Measurements from ENCODE around the gene INPPL1. TPM values are rescaled to one million over a fixed set of nuclear protein-coding genes. Genes with fewer than 3 reads are reported as not detected.

INPPL1 gene
- polyA plus RNA-seq, 2 donors = 28.9 to 88.1 TPM

DNA sequence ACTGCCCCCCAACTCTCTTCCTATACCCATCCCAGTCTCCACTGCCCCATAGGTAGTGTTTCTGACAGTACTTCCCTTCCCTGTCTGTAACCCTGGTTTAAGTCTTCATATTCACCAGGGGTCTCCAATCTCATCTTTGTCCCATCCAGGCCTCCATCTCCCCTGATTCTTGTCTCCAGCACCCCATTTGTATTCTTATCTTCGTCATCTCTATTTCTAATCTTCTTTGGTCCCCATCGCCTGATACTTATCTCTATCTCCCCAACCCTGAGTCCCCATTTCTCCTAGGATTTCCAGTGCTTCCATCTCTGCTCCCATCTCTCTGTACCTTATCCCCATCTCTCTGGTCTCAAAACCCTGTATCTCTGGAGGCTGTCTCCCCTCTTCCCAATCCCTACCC is 17.6 kb downstream of the INPPL1 start:
- no peaks in the 10 kb centered on the region for H3K9me3 ChIP-seq (ENCODE audit: control insufficient read depth in 2 of 2, insufficient read depth in 1 of 2, low read depth in 1 of 2, low read length in 1 of 2)
- no peak overlapping the region for H3K4me3 ChIP-seq (ENCODE audit: low read depth in 1 of 2, low read length in 2 of 2)
- peaks cover 0 to 6% of the 10 kb centered on the region in 2 donors for H3K36me3 ChIP-seq (ENCODE audit: control insufficient read depth in 2 of 2, insufficient read depth in 2 of 2, low read length in 1 of 2)
- 98% methylated on average over 2 of the region's 2 CpGs for WGBS, 2 donors
- H3K27me3 ChIP-seq (ENCODE audit: control insufficient read depth in 1 of 2, insufficient read depth in 2 of 2, low read length in 2 of 2) = peaks cover 0 to 17% of the 10 kb centered on the region in 2 donors
- H3K4me1 ChIP-seq (ENCODE audit: control insufficient read depth in 2 of 2, insufficient read depth in 2 of 2, low read length in 1 of 2) = peaks cover 3 to 20% of the 10 kb centered on the region in 2 donors
- no peak overlapping the region for H3K27ac ChIP-seq (ENCODE audit: low read depth in 2 of 2, low read length in 1 of 2)

DNA sequence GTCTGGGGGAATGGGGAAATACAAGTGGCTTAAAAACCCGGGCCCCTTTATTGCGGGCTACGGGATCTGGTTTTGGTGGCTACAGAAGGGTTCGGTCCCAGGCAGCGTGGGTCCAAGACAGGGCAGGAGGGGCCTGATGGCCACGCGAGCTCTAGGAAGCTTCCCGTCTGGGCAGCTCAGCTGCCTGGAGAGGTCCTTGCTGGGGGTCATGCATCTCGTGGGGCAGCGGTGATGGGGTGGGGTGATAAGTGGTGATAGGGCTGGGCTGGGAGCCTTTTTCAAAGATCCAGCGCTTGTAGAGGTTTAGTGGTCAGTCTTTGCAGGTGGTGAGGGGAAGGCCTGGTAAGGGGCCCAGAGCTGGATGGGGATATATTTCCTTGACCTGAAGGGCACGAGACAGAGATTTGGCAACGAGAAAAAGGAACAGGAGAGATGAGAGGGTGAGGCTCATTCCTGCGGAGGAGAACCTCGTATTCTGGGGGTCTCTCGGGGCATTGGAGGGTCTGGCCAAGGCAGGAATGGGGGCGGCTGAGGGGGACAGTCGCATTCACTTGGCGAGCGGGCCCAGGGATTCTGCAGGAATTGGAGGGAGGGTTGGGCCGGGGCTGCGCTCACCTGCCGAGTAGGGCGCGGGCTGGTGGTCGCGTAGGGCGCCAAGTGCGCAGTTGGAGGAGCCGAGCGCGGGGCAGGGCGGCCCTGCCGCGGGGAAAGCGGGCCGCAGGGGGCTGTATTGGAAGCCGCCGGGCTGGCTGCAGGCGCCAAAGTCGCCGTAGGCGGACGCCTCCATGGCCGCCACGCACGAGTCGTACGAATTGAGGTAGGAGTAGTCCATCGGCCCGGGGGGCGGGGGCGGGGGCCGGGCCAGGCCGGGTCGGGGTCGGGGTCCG is 18.8 kb downstream of the INPPL1 start:
- 30 to 46% methylated on average over 32 to 58 of the region's 58 CpGs for WGBS, 2 donors
- H3K27ac ChIP-seq (ENCODE audit: low read depth in 2 of 2, low read length in 1 of 2) = no peak overlapping the region
- H3K27me3 ChIP-seq (ENCODE audit: control insufficient read depth in 1 of 2, insufficient read depth in 2 of 2, low read length in 2 of 2) = peaks cover 0 to 17% of the 10 kb centered on the region in 2 donors
- no peaks in the 10 kb centered on the region for H3K36me3 ChIP-seq (ENCODE audit: control insufficient read depth in 2 of 2, insufficient read depth in 2 of 2, low read length in 1 of 2)
- peaks cover 3 to 12% of the 10 kb centered on the region in 2 donors for H3K4me1 ChIP-seq (ENCODE audit: control insufficient read depth in 2 of 2, insufficient read depth in 2 of 2, low read length in 1 of 2)
- H3K4me3 ChIP-seq (ENCODE audit: low read depth in 1 of 2, low read length in 2 of 2) = peak overlapping the region in 1 of 2 donors; percentile 5
- H3K9me3 ChIP-seq (ENCODE audit: control insufficient read depth in 2 of 2, insufficient read depth in 1 of 2, low read depth in 1 of 2, low read length in 1 of 2) = no peaks in the 10 kb centered on the region

DNA sequence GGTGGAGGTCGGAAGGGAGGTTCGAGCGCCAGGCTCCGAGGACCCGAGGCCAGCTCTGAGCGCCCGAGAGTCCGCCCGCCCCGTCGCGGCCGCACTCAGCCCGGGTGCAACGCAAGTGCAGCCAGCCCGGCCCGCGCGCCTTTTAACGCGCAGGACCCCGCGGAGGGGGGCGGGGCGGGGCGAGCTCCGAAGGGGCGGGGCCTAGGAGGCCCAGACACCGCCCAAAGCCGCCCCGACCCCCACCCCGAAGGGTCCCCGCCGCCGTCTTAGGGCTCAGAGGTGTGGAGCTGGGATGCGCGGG is 19.4 kb downstream of the INPPL1 start, which contains the start of gene PHOX2A:
TSS of gene PHOX2A (minus strand) at position 117 of the 301 bp plus-strand sequence. CDS start 172 bp downstream, outside the sequence.
- 3 to 6% methylated on average over 30 to 37 of the region's 37 CpGs for WGBS, 2 donors
- no peaks in the 10 kb centered on the region for H3K9me3 ChIP-seq (ENCODE audit: control insufficient read depth in 2 of 2, insufficient read depth in 1 of 2, low read depth in 1 of 2, low read length in 1 of 2)
- peaks cover 3 to 12% of the 10 kb centered on the region in 2 donors for H3K4me1 ChIP-seq (ENCODE audit: control insufficient read depth in 2 of 2, insufficient read depth in 2 of 2, low read length in 1 of 2)
- no peak within 1 kb of the TSS for H3K27ac ChIP-seq (ENCODE audit: low read depth in 2 of 2, low read length in 1 of 2)
- H3K36me3 ChIP-seq (ENCODE audit: control insufficient read depth in 2 of 2, insufficient read depth in 2 of 2, low read length in 1 of 2) = no peaks in the 10 kb centered on the region
- peak within 1 kb of the TSS in 1 of 2 donors; percentile 5 for H3K4me3 ChIP-seq (ENCODE audit: low read depth in 1 of 2, low read length in 2 of 2)
- H3K27me3 ChIP-seq (ENCODE audit: control insufficient read depth in 1 of 2, insufficient read depth in 2 of 2, low read length in 2 of 2) = peaks cover 0 to 17% of the 10 kb centered on the region in 2 donors

DNA sequence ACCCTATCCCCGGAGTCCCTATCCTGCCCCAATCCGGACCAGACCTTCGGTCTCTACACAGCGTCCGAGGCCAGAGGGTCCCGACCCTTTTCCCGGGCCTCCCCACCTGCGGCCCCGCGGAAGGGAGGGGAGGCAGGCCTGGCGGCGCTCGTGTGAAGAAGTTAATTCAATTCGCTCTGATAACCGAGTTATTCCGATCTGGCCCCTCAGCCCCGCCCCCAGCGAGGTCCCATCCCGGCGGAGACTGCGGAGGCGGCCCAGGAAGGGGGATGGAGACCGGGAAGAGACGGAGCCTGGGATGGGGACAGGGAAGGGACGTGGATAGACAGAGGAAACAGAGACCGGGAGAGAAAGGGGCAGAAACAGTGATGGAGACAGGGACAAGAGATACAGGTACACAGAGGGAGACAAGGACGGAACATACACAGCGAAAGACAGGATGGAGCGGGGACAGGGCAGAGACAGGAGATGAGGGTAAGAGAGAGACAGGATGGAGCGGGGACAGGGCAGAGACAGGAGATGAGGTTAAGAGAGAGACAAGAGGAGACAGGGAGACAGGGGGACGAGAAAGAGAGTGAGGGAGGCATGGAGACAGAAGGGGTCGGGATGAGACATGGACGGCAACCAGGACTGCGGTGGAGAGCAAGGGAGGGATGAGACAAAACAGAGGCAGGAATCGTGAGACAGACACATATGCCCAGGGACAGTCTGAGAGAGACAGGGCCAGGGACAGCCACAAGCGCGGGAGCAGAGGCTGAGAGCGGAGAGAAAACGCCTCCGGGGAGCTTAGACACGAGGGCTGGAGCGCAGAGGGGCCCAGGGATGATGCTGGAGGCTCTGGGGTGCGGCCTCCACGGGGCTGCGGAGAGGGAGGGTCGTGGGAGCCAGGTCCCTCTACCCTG is 20.0 kb downstream of the INPPL1 start:
- Histone ChIP-seq H3K4me1 (ENCODE audit: control insufficient read depth in 2 of 2, insufficient read depth in 2 of 2, low read length in 1 of 2) (peaks cover 3 to 9% of the 10 kb centered on the region in 2 donors), H3K27ac (ENCODE audit: low read depth in 2 of 2, low read length in 1 of 2) (no peak overlapping the region), H3K9me3 (ENCODE audit: control insufficient read depth in 2 of 2, insufficient read depth in 1 of 2, low read depth in 1 of 2, low read length in 1 of 2) (no peaks in the 10 kb centered on the region), H3K36me3 (ENCODE audit: control insufficient read depth in 2 of 2, insufficient read depth in 2 of 2, low read length in 1 of 2) (no peaks in the 10 kb centered on the region), H3K27me3 (ENCODE audit: control insufficient read depth in 1 of 2, insufficient read depth in 2 of 2, low read length in 2 of 2) (peaks cover 0 to 17% of the 10 kb centered on the region in 2 donors), H3K4me3 (ENCODE audit: low read depth in 1 of 2, low read length in 2 of 2) (no peak overlapping the region)
- 9 to 17% methylated on average over 46 of the region's 46 CpGs for WGBS, 2 donors

DNA sequence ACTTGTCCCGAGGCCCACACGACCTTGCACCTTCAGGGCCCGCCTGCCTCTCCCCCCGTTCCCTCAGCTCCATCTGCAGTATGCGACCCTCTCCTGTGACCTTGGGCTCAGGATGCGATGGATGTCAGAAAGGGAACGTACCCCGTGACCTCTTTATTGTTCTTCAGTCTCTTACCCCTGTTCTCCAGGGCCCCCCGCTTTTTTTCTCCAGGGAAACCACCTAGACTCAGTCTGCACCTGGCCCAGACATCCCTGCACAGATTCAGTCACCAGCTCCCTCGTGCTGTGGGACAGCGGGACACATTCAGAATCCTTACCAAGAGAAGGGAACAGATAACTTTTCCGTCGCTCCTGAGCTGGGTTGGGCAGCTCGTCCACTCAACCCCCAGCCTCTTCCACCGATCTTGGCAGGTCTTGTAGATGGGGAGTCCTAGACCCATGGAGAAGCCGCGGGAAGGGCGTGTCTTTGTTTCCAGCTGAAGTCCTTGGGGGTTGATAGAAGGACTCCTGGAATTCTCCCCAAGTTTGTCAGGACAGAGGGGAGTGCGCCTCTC is 20.8 kb downstream of the INPPL1 start:
- no peak overlapping the region for H3K4me3 ChIP-seq (ENCODE audit: low read depth in 1 of 2, low read length in 2 of 2)
- H3K27ac ChIP-seq (ENCODE audit: low read depth in 2 of 2, low read length in 1 of 2) = no peak overlapping the region
- H3K27me3 ChIP-seq (ENCODE audit: control insufficient read depth in 1 of 2, insufficient read depth in 2 of 2, low read length in 2 of 2) = peaks cover 0 to 17% of the 10 kb centered on the region in 2 donors
- H3K9me3 ChIP-seq (ENCODE audit: control insufficient read depth in 2 of 2, insufficient read depth in 1 of 2, low read depth in 1 of 2, low read length in 1 of 2) = no peaks in the 10 kb centered on the region
- 21 to 38% methylated on average over 14 to 19 of the region's 19 CpGs for WGBS, 2 donors
- no peaks in the 10 kb centered on the region for H3K36me3 ChIP-seq (ENCODE audit: control insufficient read depth in 2 of 2, insufficient read depth in 2 of 2, low read length in 1 of 2)
- H3K4me1 ChIP-seq (ENCODE audit: control insufficient read depth in 2 of 2, insufficient read depth in 2 of 2, low read length in 1 of 2) = peaks cover 3% of the 10 kb centered on the region in 2 donors

DNA sequence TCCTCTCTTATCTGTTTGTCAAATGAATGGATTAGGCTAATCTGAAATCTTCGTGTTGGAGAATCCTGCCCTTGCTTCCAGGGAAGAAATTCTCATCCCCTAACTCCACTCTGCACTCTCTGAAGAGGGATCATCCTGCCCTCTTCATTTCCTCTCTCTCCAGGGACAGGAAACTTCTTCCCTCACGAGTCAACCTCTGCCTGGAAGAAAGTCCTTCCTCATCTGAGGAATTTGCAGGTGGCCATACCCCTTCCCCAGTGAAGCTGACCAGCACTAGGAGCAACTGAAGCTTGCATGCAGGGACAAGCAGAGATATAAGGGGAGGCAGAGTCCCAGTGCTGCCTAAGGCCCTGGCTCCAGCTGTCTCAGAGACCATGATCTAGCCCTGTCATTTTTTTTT is 23.0 kb downstream of the INPPL1 start:
- WGBS, 2 donors = 36 to 40% methylated on average over 2 of the region's 2 CpGs
- peaks cover 0 to 2% of the 10 kb centered on the region in 2 donors for H3K4me1 ChIP-seq (ENCODE audit: control insufficient read depth in 2 of 2, insufficient read depth in 2 of 2, low read length in 1 of 2)
- H3K4me3 ChIP-seq (ENCODE audit: low read depth in 1 of 2, low read length in 2 of 2) = no peak overlapping the region
- H3K27me3 ChIP-seq (ENCODE audit: control insufficient read depth in 1 of 2, insufficient read depth in 2 of 2, low read length in 2 of 2) = peaks cover 0 to 14% of the 10 kb centered on the region in 2 donors
- H3K9me3 ChIP-seq (ENCODE audit: control insufficient read depth in 2 of 2, insufficient read depth in 1 of 2, low read depth in 1 of 2, low read length in 1 of 2) = no peaks in the 10 kb centered on the region
- no peak overlapping the region for H3K27ac ChIP-seq (ENCODE audit: low read depth in 2 of 2, low read length in 1 of 2)
- H3K36me3 ChIP-seq (ENCODE audit: control insufficient read depth in 2 of 2, insufficient read depth in 2 of 2, low read length in 1 of 2) = no peaks in the 10 kb centered on the region

DNA sequence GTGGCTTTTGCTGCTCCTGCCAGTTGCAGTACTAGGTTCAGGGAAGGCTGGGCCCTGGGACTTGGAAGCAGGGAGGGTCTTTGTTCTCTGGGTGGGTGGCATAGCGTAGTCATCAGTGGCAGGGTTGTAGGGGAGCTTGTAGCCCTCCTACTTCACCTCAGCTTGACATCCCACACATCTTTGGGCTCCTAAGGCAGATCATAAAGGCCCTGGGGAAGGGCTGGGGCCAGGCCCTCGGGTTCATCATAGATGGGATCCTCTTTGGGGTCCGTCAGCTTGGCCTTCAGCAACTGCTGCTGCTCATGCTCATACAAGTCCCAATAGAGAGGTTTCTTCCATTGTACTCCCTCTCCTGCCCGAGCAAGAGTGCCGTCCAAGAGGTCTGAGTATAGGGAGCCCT is 25.4 kb downstream of the INPPL1 start:
- H3K4me3 ChIP-seq (ENCODE audit: low read depth in 1 of 2, low read length in 2 of 2) = no peak overlapping the region
- H3K4me1 ChIP-seq (ENCODE audit: control insufficient read depth in 2 of 2, insufficient read depth in 2 of 2, low read length in 1 of 2) = no peaks in the 10 kb centered on the region
- no peaks in the 10 kb centered on the region for H3K9me3 ChIP-seq (ENCODE audit: control insufficient read depth in 2 of 2, insufficient read depth in 1 of 2, low read depth in 1 of 2, low read length in 1 of 2)
- H3K27ac ChIP-seq (ENCODE audit: low read depth in 2 of 2, low read length in 1 of 2) = no peak overlapping the region
- no peaks in the 10 kb centered on the region for H3K36me3 ChIP-seq (ENCODE audit: control insufficient read depth in 2 of 2, insufficient read depth in 2 of 2, low read length in 1 of 2)
- no peaks in the 10 kb centered on the region for H3K27me3 ChIP-seq (ENCODE audit: control insufficient read depth in 1 of 2, insufficient read depth in 2 of 2, low read length in 2 of 2)
- 85 to 87% methylated on average over 5 of the region's 5 CpGs for WGBS, 2 donors

DNA sequence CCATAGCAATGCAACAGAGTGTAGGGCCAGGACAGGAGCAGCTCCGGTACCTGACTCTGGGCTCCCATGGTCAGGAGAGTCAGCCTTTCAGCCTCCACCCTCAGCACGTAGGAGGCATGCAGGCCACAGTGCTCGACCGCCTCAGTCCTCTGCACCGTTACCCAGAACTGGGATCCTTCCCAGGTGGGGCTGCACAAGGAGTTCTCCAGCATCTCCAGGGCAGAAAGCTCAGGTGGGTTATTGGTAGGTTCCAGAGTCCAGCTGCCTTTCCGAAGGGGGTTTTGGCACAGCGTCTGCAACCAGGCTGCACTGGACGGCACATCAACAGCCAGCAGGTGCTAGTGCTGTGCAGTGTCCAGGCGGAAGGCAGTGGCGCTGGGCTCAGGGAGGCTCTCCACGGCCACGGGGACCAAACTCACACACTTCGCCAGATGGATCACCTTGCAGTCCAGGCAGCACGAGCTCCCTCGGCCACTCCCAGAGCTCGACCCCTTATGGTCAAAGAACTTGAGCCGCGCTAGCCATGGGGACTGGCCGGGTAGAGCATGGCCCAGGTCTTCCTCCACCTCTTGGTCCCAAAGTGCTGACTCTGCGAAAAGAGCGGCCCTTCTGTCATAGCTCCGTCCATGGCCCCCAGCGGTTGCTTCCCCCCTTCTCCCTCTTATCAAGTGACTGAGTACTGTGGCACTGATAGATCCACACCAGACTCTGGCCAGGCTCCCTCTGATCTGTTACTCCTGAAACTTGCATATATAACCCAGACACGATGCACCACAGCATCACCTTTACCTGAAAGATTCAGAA is 26.3 kb downstream of the INPPL1 start:
- Histone ChIP-seq H3K27ac (ENCODE audit: low read depth in 2 of 2, low read length in 1 of 2) (no peak overlapping the region), H3K36me3 (ENCODE audit: control insufficient read depth in 2 of 2, insufficient read depth in 2 of 2, low read length in 1 of 2) (no peaks in the 10 kb centered on the region), H3K4me1 (ENCODE audit: control insufficient read depth in 2 of 2, insufficient read depth in 2 of 2, low read length in 1 of 2) (no peaks in the 10 kb centered on the region), H3K9me3 (ENCODE audit: control insufficient read depth in 2 of 2, insufficient read depth in 1 of 2, low read depth in 1 of 2, low read length in 1 of 2) (no peaks in the 10 kb centered on the region), H3K27me3 (ENCODE audit: control insufficient read depth in 1 of 2, insufficient read depth in 2 of 2, low read length in 2 of 2) (no peaks in the 10 kb centered on the region), H3K4me3 (ENCODE audit: low read depth in 1 of 2, low read length in 2 of 2) (no peak overlapping the region)
- WGBS, 2 donors = 86 to 88% methylated on average over 24 of the region's 24 CpGs

GRCh38 chr11:72251614-72252013 is 27.0 kb downstream of the INPPL1 start:
- Histone ChIP-seq H3K4me1 (ENCODE audit: control insufficient read depth in 2 of 2, insufficient read depth in 2 of 2, low read length in 1 of 2) (no peaks in the 10 kb centered on the region), H3K4me3 (ENCODE audit: low read depth in 1 of 2, low read length in 2 of 2) (no peak overlapping the region), H3K36me3 (ENCODE audit: control insufficient read depth in 2 of 2, insufficient read depth in 2 of 2, low read length in 1 of 2) (no peaks in the 10 kb centered on the region), H3K27ac (ENCODE audit: low read depth in 2 of 2, low read length in 1 of 2) (no peak overlapping the region), H3K9me3 (ENCODE audit: control insufficient read depth in 2 of 2, insufficient read depth in 1 of 2, low read depth in 1 of 2, low read length in 1 of 2) (no peaks in the 10 kb centered on the region), H3K27me3 (ENCODE audit: control insufficient read depth in 1 of 2, insufficient read depth in 2 of 2, low read length in 2 of 2) (no peaks in the 10 kb centered on the region)
- WGBS, 2 donors = 73 to 81% methylated on average over 5 of the region's 5 CpGs
